C4-2B (cell line): ENCODE results near the gene SEMA3A.

Experiments
- ZFX ChIP-seq: fragments of 450-650 bp; IDR thresholded peaks from 2 replicates; pipeline ENCODE4 v1.6.1; 2017
- TF ChIP-seq, protein P1 (sequence below): fragments of 450-650 bp; conservative IDR thresholded peaks from 2 replicates; pipeline ENCODE4 v1.5.1; 2017; ENCODE audit warnings: mild to moderate bottlenecking

- TF ChIP-seq, protein P1, sequence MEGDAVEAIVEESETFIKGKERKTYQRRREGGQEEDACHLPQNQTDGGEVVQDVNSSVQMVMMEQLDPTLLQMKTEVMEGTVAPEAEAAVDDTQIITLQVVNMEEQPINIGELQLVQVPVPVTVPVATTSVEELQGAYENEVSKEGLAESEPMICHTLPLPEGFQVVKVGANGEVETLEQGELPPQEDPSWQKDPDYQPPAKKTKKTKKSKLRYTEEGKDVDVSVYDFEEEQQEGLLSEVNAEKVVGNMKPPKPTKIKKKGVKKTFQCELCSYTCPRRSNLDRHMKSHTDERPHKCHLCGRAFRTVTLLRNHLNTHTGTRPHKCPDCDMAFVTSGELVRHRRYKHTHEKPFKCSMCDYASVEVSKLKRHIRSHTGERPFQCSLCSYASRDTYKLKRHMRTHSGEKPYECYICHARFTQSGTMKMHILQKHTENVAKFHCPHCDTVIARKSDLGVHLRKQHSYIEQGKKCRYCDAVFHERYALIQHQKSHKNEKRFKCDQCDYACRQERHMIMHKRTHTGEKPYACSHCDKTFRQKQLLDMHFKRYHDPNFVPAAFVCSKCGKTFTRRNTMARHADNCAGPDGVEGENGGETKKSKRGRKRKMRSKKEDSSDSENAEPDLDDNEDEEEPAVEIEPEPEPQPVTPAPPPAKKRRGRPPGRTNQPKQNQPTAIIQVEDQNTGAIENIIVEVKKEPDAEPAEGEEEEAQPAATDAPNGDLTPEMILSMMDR = no peak
- no peak for TF ChIP-seq ZFX
Observed at GRCh38 chr7:84199216-84199615, 4.6 kb upstream of the SEMA3A start.
